ENCODE results near the gene CHPF2.

CHPF2 gene

DNA sequence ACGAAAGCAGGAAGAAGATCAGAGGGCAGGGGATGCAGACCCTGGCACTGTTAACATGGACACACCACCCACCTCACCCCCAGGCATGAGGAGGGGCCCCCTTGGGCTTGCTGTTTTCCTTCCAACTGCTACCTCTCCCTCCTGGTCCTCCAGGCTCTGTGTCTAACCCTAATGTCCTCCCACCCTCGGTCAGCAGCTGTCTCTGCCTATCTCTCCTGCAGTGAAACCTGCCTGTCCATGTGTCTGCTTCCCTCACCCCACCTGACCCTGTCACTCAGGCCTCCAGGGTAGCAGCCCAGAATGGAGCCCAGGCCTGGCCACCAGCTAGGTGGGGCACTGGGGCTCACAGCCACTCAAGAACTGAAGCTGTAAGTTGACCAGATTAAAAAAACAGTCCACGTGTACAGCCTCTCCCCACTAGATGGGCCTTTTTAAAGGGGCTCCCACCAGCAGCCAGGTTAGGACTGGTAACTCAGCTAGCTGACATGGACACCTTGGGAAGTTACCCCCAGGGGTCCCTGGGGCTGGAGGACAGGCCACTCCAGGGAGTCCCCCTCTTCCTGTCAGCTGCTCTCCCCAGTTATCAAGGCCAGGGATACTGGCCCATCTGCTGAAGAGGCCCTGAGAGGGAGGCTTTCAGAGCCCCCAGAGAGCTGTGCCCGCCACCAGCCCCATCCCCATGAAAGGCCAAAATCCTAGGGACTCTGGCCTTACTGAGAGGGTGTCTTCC is 14.7 kb downstream of the CHPF2 start:
- DNase-seq: no peak

DNA sequence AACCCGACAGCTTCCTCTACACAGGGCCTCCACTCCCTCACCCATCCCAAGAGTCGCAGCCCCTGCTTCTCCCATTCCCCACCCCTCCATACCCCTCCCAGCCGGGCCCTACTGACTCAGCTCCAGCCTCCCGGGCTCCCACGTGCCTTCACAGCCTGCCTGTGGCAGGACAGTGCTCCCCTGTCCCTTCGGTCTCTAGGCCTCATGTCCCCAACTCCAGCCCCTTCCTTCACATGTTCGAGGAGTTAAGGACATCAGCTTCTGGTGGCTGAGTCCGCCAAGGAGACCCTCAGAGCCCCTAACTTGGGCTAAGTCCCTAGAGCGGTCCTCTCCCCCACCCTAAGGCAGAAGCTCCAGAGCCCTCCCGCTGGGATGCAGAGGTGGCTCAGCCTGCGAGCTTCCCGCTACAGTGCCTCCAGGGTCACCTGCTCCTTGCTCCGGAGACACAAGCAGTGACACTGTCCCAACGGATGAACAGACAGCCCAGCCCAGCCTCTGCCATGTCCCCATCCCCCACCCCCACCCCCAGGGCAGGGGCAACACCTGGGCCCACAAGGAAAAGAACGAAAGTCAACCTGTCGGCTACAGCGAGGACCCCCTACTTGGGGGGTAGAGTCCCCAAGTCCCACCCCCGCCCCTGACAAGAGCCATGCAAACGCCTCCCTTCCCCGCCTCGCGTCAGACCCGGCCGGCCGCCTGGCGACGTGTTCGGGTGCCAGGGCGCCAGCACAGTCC is 15.5 kb downstream of the CHPF2 start:
- no peak for DNase-seq

DNA sequence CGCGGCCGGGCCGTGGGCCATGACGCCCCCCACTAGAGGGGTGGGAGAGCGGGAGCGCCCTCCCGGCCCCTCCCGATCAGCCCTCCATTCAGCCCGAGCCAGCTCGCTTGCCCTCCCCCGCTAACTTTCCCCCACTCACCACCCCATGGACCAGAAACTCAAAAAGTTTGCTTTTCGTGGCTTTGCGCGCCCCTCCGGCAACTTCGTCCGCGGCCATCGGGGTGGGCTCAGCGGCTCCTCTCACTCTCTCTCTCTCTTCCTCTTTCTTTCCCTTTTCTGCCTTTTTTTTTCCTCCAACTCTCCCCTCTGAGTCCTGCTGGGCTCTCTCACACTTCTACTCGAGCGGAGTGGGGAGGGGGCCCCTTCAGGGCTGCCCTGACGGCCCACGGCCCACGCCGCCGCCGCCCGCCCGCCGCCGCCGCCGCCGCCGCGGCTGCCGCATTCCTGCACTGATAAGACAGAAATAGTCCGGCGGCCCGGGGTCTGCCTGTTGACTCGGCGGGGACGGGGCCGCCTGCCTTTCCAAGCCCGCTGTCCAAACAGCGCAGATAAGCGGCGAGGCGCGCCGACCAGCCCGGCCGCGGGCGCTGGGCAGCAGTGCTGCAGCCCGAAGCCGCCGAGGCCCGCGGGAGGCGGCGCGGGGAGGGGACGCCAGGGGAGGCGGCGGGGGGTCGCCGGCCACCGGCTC is 16.2 kb downstream of the CHPF2 start, which contains the start of gene SMARCD3:
TSS of gene SMARCD3 (minus strand) at position 349 of the 688 bp plus-strand sequence. CDS start at position 217, 132 bp downstream.
- DNase-seq: no peak

- DNase-seq: peak; percentile 44 to 54
These were observed 16.9 kb downstream of the CHPF2 start for GRCh38 chr7:151249034-151249731.

DNA sequence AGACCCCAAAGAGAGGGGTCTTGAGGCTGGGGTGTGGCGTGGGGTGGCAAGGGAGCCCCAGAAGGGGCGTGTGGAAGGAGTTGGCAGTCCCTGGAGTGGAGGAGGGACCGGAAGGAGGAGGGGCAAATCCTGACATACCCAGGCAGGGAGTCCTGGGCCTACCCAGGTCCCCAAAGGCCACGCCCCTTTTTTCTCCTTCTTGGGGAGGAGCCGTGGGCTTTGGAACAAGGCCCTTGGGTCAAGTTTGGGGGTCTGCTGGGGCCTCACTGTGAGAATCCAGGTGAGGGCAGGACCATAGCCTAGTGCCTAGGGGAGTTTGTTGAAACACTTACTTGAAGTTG is 17.4 kb downstream of the CHPF2 start:
- no peak for DNase-seq

GRCh38 chr7:151250181-151251132 is 18.2 kb downstream of the CHPF2 start:
- DNase-seq: no peak

- no peak for DNase-seq
These were observed 19.0 kb downstream of the CHPF2 start for GRCh38 chr7:151251328-151251688.

DNA sequence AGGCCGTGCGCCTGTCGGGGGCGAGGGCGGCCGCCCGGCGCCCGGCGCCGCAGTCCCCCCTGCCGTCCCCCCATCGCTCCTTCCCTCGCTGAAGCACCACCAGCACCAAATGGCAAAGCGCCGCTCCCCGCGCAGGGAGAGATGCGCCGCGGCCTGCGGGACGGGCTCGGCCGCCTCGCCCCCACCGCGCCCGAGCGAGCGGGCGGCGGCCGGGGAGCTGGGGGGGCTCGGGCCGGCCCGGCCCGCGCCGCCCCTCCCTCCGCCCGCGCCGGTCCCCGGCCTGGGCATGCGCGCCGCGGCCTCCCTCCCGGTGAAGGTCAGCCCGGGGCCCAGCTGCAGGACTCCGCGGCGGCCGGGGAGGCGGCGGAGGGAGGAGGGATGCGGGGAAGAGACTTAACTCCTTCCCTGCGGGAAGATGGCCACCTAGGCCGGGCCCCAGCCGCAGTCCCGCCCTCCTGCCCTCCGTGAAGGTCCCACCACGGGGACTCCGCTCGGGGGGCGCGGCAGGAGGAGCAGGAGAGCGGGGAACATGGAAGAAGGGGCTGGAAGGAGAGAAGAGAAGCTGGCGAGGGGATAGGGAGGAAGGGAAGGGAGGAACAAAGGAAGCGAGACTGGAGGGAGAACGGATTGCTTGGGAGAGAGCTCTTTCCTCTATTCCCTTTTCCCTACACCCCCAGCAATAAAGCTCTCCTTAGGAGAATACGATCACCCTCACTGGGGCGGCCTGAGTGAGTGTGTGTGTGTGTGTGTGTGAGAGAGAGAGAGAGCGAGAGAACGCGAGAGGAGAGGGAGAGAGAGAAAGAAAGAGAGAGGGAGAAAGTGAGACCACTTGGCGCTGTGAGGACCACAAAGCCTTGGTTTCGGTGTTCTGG is 19.6 kb downstream of the CHPF2 start:
- no peak for DNase-seq

DNA sequence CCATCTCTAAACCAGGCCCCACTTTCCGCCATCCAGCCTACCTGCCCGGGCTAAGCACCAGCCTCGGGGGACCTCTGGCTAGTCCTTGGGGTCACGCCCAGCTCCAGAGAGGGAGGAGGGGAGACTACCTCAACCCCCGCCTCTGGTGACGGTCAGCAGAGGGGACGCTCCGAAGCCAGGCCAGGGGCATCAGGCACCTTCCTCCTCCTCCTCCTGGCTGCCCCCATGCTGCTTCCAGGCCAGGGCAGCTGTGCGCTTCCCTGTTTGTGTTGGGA is 20.2 kb downstream of the CHPF2 start:
- DNase-seq: no peak

GRCh38 chr7:151252961-151253711 is 20.9 kb downstream of the CHPF2 start:
- no peak for DNase-seq

DNA sequence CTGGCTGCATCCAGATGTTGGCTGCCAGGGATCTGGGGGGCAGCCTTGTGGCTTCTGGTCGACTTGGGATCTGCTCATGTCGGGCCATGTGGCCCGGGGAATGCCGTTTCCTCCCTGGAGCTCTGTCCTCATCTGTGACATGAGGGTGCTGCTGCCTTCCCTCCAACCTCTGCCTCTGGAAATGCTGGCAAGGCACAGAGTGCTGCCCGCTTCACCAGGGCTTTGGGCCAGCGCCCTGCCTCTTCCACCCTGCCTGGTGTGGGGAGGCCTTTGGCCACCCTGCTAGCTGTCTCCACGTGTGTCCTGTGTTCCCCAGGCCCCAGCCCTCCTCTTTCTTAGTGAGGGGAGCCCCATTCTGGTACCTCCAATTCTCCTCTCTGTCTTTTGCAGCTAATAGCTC is 22.0 kb downstream of the CHPF2 start:
- DNase-seq: no peak

DNA sequence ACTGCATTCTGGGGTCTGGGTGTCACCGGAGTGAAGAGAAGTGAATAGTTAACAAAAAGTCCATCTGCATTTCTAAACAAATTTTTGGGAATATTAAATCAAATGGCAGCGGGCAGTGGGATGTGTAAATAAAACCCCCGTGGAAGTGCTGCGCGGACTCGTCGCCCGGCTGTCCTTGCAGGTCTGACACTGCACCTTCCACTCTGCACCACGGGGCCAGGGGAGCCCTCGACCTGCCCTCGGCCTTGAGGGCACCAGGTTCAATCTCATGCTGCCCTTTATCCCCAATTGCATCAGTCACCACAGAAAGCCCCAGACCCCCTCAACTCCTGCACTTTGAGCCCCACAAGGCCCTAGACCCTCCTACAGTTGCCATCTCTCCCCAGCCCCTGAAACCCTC is 22.6 kb downstream of the CHPF2 start:
- DNase-seq: no peak

GRCh38 chr7:151255390-151255789 is 23.1 kb downstream of the CHPF2 start:
- no peak for DNase-seq

DNA sequence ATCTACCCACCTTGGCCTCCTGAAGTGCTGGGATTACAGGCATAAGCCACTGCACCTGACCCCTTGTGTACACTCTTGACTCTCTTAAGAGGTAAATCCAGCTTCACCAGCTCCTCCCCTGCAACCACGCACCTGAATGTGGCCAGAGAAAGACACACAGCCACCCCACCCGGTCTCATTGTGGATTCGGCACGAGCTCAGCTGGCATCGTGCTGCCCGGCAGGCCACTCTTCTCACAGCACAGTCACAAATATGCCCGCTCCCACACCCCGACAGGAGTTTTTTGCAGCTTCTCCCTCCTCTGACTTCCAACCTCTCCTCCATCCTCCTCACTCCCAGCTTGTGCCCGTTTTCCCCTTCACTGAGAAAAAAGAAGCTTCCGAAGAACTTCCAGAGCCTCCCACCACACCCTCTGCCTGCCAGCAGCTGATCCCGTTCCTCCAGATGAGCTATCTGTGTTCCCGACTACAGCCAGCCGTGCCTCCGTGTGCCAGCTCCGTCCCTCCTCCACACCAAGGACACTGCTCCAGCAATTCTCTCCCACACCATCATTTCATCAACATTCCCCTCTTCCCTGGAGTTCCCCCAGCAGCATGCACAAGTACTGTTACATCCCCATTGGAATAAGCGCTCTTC is 24.2 kb downstream of the CHPF2 start:
- no peak for DNase-seq

DNA sequence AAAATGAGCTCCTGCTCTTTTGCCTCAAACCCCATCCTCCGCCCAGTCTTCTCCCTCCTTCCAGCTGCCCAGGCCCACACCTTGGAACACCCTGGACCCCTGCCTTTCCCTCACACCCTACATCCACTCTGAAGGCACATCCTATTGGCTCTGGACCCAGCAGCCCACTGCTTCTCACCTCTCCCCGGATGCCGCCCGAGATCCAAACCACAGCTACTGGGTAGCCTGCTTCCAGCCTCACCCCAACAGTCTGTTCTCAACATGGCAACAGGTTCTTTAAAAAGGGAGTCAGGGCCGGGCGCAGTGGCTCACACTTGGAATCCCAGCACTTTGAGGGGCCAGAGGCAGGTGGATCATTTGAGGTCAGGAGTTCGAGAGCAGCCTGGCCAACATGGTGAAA is 25.7 kb downstream of the CHPF2 start:
- DNase-seq: no peak

GRCh38 chr7:151260471-151260870 is 28.2 kb downstream of the CHPF2 start:
- DNase-seq: no peak

DNA sequence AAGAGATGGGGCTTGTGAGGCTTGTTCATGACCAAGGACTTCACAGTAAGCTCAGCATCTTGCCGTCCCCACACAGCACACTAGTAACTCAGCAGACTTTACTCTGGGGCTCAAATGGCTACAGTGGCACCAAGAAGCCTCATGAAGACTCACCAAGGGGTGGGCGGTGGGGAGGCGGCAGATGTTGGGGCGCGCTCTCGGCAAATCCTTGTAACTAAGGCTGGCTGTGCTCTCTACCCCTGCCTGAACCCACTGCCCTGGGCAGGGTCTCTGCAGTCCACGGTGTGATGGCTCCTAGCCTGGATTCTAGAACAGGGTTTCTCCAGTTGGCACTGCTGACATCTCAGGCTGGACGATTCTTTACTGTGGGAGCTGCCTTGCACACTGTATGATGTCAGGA is 28.6 kb downstream of the CHPF2 start:
- no peak for DNase-seq

- DNase-seq: no peak
These were observed 29.2 kb downstream of the CHPF2 start for GRCh38 chr7:151261529-151261928.

GRCh38 chr7:151264615-151265014 is 32.3 kb downstream of the CHPF2 start:
- no peak for DNase-seq

DNA sequence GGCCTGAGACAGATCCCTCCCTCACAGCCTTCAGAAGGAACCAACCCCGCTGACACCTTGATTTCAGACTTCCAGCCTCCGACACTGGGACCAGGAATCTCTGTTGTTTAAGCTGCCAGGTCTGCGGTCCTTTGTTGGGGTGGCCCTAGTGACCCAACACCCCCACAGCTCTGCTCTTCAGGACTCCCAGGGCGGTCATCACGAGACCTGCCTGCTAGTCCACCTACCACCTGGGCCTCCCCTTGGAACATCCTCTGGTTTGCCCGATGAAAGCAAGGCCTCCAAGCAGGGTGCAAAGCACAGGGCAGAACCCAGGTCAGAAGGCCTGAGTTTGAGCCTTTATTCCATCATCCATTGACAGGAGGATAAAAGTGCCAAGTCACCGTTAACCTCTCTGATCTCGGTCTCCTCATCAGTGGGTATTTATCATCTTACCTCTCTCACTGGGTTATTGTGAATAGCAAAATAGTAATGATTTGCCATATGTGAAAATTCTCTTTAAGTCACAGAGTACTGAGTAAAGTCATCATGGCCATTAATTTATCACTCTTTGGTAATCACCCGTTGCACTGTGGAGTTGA is 33.2 kb downstream of the CHPF2 start:
- DNase-seq: no peak
